Loucy (cell line): ENCODE data around the gene ANKRD33B.
"Not testable (repeated sequence)": the region's sequence is repeated elsewhere in the genome, so short reads cannot be mapped to it uniquely, and the experiment has no call there.

ENCODE experiments used
- CTCF ChIP-seq: fragments of 200-600 bp; sonication (generic); conservative IDR thresholded peaks from 2 replicates; pipeline ENCODE4 v1.5.1; 2014; ENCODE audit warnings: mild to moderate bottlenecking, antibody characterized with exemption, low read length
- EZH2phosphoT487 ChIP-seq: fragments of 200-600 bp; IDR thresholded peaks from 2 replicates; pipeline ENCODE4 v1.6.1; 2018; ENCODE audit warnings: antibody characterized with exemption, mild to moderate bottlenecking, moderate library complexity, borderline replicate concordance

GRCh38 chr5:10608081-10608480 lies 44.2 kb downstream of the ANKRD33B start:
- TF ChIP-seq CTCF, EZH2phosphoT487: not testable (repeated sequence)
